HEK293T (cell line): ENCODE data around the gene SEMA6B.

ENCODE experiments used
- FOXK2 ChIP-seq: fragments of 450-650 bp; IDR thresholded peaks from 2 replicates; pipeline ENCODE4 v1.6.1; 2016; ENCODE audit warnings: mild to moderate bottlenecking
- ZNF384 ChIP-seq: fragments of 450-650 bp; IDR thresholded peaks from 2 replicates; pipeline ENCODE4 v1.6.1; 2016

DNA sequence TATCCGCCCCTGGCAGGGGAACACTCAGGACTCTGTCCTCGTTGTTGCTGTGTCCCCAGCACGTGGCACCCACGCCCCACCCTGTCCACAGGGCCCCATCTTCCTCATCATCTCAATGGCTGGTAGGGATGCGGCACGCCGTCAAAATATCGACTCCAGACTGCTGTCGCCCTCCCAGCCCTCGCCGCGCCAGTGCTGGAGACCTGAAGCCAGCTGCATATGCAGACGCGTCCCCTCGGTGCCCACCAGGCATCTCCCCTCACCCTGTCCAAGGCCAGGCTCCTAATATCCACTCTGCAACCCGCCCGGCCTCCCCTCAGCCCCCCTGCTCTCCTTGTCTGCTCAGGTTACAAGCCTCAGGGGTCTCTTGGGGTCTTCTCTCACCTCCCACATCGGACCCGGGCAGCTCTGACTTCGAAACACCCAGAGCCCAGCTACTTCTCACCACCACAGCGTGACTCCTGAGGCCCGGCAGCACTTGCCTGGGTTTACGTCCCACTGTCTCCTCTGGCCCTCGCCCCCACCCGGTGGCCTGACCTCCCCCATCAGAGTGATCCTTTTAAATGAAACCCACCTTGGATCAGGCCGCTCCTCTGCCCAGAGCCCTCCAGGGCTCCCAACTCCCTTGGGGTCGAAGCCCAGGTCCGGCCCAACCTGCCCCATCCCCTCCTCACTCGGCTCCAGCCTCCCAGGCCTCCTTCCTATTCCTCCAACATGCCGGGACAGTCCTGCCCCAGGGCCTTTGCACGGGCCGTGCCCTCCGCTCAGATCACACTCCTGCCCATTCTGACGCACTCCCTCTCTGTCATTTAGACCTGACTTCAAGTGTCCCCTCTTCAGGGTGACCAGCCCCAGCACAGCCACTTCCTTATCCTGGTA, 53.7 kb downstream of the SEMA6B start:
- TF ChIP-seq ZNF384, result no peak
- TF ChIP-seq FOXK2, result no peak
